Measurements from ENCODE around the gene GPR27. TPM values are rescaled to one million over a fixed set of nuclear protein-coding genes. Genes with fewer than 3 reads are reported as not detected.

The GPR27 gene
- total RNA-seq, 1 donor from 2014 or later, result 6.1 TPM

GRCh38 chr3:71803248-71803647 lies 49.6 kb downstream of the GPR27 start:
- Mint-ChIP-seq H3K27me3 (peaks cover 13% of the 10 kb centered on the region), H3K4me1 (ENCODE audit: low read depth) (no peaks in the 10 kb centered on the region), H3K9me3 (ENCODE audit: low read depth) (no peaks in the 10 kb centered on the region), H3K27ac (no peak overlapping the region), H3K36me3 (ENCODE audit: insufficient read depth) (no peaks in the 10 kb centered on the region), H3K4me3 (ENCODE audit: low read depth) (no peak overlapping the region)
- DNase-seq (ENCODE audit: low spot score, unreplicated experiment), result no peak
- no peak for TF ChIP-seq CTCF (IDR thresholded peaks at IDR 0.05; ENCODE audit: unreplicated experiment)

GRCh38 chr3:71805199-71805598 lies 51.5 kb downstream of the GPR27 start:
- DNase-seq (ENCODE audit: low spot score, unreplicated experiment), result no peak
- Mint-ChIP-seq H3K4me1 (ENCODE audit: low read depth) (no peaks in the 10 kb centered on the region), H3K4me3 (ENCODE audit: low read depth) (no peak overlapping the region), H3K27ac (no peak overlapping the region), H3K27me3 (peaks cover 4% of the 10 kb centered on the region), H3K36me3 (ENCODE audit: insufficient read depth) (no peaks in the 10 kb centered on the region), H3K9me3 (ENCODE audit: low read depth) (no peaks in the 10 kb centered on the region)
- no peak for TF ChIP-seq CTCF (IDR thresholded peaks at IDR 0.05; ENCODE audit: unreplicated experiment)

- H3K36me3 Mint-ChIP-seq (ENCODE audit: insufficient read depth), result no peaks in the 10 kb centered on the region
- H3K27ac Mint-ChIP-seq, result no peak overlapping the region
- H3K9me3 Mint-ChIP-seq (ENCODE audit: low read depth), result no peaks in the 10 kb centered on the region
- peaks cover 4% of the 10 kb centered on the region for H3K27me3 Mint-ChIP-seq
- H3K4me1 Mint-ChIP-seq (ENCODE audit: low read depth), result no peaks in the 10 kb centered on the region
- no peak for TF ChIP-seq CTCF (IDR thresholded peaks at IDR 0.05; ENCODE audit: unreplicated experiment)
- DNase-seq (ENCODE audit: low spot score, unreplicated experiment), result no peak
- no peak overlapping the region for H3K4me3 Mint-ChIP-seq (ENCODE audit: low read depth)
Measured at GRCh38 chr3:71805691-71806090, 52.0 kb downstream of the GPR27 start.

Other genes starting within 250 kb of the GPR27 start
- 242 and 252 TPM in 2 replicates for gene FOXP1, start 170.1 kb upstream of the GPR27 start, total RNA-seq
- gene EIF4E3, start 28.5 kb upstream of the GPR27 start, total RNA-seq, result 11.9 and 12.1 TPM in 2 replicates
- gene PROK2, start 31.3 kb downstream of the GPR27 start, total RNA-seq, result not detected in 2 replicates

Measured in progenitor cell of endocrine pancreas (in vitro differentiated cells).